ENCODE results near the gene ABCA1.

ABCA1 gene

DNA sequence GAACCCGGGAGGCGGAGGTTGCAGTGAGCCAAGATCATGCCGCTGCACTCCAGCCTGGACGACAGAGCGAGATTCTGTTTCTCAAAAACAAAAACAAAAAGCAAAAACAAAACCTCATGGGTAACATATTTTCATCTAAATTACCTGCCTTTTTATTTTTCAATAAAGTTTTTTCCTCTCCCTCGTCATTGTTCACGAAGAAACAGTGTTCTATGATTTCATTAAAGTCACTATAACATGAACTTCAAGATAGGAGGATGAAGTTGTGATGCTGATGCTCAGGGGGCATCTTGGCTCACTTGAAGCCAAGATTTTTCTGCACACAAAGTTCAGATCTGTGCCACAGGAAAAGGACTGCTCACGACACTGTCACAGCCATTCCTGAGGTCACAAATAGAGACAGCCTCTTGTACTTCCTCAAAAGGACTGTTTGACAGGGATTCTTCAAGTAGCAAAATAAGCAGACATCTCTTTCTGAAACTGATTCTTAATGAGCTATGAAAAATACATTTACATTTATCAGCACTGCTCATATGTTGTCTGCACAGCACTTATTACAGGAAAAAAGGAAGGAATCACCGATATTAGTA lies 147.9 kb downstream of the ABCA1 start:
- H3K4me3 ChIP-seq (ENCODE audit: low read depth, low read length) = no peak overlapping the region
- TF ChIP-seq CTCF (conservative IDR thresholded peaks at IDR 0.05; ENCODE audit: low read depth, low read length) = no peak
- no peak for DNase-seq (ENCODE audit: low read depth)

DNA sequence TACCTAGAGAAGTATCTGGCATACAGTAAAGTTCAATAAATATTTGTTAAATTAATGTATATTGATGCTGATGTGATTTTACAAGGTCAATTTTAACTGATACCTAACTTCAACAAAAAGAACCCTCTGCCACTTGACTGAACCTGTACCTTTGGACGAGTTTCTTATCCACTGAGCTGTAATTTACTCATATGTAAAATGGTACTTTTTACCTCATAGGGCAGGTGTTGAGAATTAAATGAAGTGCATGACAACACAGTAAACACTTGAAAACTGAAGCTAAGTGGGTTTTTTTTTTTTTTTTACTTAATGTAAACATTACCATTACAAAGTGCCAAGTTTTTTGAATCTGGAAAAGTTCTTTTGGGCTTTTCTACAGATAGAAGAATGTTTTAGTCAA lies 148.6 kb downstream of the ABCA1 start:
- H3K4me3 ChIP-seq (ENCODE audit: low read depth, low read length) = no peak overlapping the region
- no peak for DNase-seq (ENCODE audit: low read depth)
- no peak for TF ChIP-seq CTCF (conservative IDR thresholded peaks at IDR 0.05; ENCODE audit: low read depth, low read length)

DNA sequence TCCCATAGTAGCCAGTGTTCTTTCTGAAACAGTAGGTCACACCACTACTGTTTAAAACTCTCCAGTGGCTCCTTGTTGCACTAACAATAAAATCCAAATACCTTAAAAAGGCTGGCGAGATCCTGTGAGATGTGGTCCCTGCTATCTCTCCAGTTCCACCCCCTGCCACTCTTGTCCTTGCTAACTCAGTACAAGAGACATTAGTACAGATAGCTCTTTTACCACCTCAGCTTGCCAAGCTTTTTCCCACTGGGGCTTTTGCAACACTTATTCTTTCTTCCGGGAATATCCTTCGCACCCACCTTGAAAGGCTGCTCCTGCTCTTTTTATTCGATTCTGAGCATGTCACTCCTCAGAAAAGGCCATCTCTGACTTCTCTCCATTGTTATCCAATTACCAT lies 149.2 kb downstream of the ABCA1 start:
- no peak overlapping the region for H3K4me3 ChIP-seq (ENCODE audit: low read depth, low read length)
- DNase-seq (ENCODE audit: low read depth) = no peak
- TF ChIP-seq CTCF (conservative IDR thresholded peaks at IDR 0.05; ENCODE audit: low read depth, low read length) = no peak

GRCh38 chr9:104776797-104777196 lies 151.2 kb downstream of the ABCA1 start:
- DNase-seq (ENCODE audit: low read depth) = peak; percentile 13
- no peak overlapping the region for H3K4me3 ChIP-seq (ENCODE audit: low read depth, low read length)
- TF ChIP-seq CTCF (conservative IDR thresholded peaks at IDR 0.05; ENCODE audit: low read depth, low read length) = no peak

- no peak for DNase-seq (ENCODE audit: low read depth)
- no peak for TF ChIP-seq CTCF (conservative IDR thresholded peaks at IDR 0.05; ENCODE audit: low read depth, low read length)
- H3K4me3 ChIP-seq (ENCODE audit: low read depth, low read length) = no peak overlapping the region
These were observed 152.0 kb downstream of the ABCA1 start for GRCh38 chr9:104775976-104776375.

DNA sequence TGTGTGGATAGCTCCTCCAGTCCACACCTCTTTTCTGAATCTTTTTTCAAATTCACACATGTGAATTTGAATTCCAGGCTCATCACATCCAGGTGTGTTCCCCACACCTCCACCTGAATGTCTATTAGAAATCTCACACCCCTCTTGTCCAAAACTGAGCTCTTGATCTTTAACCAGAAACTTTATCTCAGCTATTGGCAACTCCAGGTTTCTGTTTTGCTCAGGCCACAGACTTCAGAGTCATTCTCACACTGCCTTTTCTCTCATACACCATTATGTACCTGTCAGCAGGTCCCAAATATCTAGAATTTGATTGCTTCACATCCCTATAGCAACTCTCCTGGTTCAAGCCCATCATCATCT lies 152.4 kb downstream of the ABCA1 start:
- no peak for TF ChIP-seq CTCF (conservative IDR thresholded peaks at IDR 0.05; ENCODE audit: low read depth, low read length)
- H3K4me3 ChIP-seq (ENCODE audit: low read depth, low read length) = no peak overlapping the region
- no peak for DNase-seq (ENCODE audit: low read depth)

DNA sequence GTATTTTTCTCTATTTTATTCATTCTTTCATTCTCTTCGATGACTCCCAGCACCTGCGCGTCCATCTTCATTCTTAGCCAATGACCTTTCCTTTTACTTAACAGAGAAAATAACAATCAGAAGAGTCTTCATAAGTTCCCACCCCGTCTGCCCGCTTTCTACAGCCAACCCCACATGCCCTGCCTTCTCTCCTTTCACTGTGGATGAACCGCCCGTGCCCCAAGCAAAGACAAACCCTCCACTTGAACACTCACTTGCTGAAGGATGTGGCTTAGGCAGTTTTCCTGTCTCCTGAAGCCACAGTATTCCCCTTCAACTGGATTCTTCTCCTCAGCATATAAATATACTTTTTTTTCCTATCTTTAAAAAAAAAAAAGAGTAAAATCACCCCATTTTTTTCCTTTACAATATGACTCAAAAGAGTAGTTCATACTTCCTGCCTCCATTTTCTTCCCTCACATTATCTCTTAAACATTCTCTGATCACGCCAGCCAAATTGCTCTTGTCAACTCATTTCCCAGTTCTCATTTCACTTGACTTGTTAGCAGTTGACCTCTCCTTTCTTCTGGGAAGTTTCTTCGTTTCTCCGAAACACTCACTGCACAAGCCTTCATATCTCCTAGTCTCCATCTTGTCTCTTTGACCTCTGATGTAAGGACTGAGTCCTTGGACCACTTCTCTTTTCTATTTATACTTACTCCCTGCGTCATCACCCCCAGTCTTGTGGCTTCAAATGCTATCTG lies 153.0 kb downstream of the ABCA1 start:
- H3K4me3 ChIP-seq (ENCODE audit: low read depth, low read length) = no peak overlapping the region
- DNase-seq (ENCODE audit: low read depth) = no peak
- no peak for TF ChIP-seq CTCF (conservative IDR thresholded peaks at IDR 0.05; ENCODE audit: low read depth, low read length)
